Measurements from ENCODE around the gene SUPT16H.
"Not testable (repeated sequence)": the region's sequence is repeated elsewhere in the genome, so short reads cannot be mapped to it uniquely, and the experiment has no call there.

The SUPT16H gene

GRCh38 chr14:21356511-21356910 lies 27.3 kb downstream of the SUPT16H start:
- DNase-seq, result no peak

DNA sequence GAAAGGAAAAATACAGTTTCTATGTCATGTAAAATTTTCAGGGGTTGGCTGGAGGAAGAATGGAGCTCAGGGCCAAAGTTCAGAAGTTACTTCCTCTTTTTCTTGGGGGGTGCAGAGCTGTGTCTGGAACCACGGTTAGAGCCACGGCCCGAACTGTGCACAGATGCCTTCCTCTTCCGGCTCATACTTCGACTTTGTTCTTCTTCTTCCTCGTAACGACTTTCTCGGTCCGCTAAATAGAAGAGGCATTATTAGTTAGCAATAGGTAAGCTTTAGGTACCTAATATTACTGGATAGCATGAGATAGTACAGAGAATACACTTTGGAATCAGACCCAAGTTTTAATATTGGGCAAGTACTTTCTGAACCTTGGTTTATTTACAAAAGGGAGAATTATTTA lies 31.2 kb downstream of the SUPT16H start:
- no peak for DNase-seq

DNA sequence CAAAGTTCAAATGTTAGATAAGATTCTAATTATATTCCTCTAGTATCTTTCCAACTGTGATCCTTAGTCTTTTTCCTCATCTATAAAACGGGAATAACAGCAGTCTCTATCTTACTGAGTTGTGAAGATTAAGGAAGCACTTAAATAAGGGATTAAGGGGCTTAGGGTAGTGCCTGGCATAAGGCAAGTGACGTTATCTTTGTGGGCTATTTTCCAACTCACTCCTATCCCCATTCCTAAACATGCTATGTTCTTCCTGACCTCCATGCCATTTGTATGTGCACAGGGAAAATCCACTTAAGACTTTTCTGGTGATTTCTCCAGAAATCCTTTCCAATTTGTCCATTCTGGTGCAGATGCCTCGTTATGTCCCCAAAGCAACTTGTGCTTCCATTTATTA lies 33.3 kb downstream of the SUPT16H start:
- DNase-seq, result no peak

DNA sequence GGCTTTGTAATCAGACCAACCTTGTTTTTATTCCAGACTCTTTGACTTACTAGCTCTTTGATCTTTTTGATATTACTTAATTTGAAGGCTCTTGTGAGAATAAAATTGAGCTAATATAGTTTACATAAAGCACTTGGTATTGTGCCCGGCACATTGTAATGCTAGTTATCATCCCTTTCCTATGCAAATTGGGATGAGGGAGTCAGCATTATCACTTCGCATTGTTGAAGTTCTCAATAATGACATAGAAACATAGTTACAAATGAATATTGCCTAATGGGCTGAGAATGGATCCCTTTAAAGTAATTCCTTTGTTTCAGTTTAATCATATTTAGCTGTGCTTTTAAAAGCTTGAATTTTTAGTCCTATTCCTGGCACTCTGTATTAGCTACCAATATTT lies 36.6 kb downstream of the SUPT16H start:
- no peak for DNase-seq

GRCh38 chr14:21346532-21347135 lies 37.2 kb downstream of the SUPT16H start:
- DNase-seq, result no peak

- no peak for DNase-seq
Measured at GRCh38 chr14:21343035-21343794, 40.6 kb downstream of the SUPT16H start.

DNA sequence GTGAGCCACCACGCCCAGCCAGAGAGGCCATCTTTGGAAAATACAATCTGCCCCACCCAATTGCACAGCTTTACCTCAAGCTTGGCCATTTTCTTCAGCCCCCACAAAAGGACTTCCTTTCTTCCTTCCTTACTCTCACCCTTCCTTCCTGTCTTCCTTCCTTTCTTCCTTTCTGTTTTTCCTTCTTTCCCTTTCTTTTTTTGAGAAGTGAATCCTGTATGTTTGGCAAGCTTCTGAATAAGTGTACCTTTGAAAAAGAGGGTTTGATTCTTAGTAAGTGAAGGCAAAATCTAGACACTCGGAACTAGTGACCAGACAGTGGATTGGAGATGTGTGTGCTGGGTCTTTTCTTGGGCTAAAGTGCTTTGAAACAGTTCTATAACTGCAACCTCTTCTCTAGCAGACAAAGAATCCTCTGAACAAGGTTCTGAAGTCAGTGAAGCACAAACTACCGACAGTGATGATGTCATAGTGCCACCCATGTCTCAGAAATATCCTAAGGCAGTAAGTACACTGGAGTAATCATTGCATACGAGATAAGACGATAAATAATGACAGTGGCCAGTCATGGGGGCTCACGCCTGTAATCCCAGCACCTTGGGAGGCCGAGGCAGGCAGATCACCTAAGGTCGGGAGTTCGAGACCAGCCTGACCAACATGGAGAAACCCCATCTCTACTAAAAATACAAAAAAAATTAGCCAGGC lies 49.5 kb downstream of the SUPT16H start:
- DNase-seq, result peak; percentile 32

GRCh38 chr14:21332950-21333349 lies 50.9 kb downstream of the SUPT16H start:
- DNase-seq, result no peak

- DNase-seq, result no peak
Measured at GRCh38 chr14:21326972-21327371, 56.8 kb downstream of the SUPT16H start.

DNA sequence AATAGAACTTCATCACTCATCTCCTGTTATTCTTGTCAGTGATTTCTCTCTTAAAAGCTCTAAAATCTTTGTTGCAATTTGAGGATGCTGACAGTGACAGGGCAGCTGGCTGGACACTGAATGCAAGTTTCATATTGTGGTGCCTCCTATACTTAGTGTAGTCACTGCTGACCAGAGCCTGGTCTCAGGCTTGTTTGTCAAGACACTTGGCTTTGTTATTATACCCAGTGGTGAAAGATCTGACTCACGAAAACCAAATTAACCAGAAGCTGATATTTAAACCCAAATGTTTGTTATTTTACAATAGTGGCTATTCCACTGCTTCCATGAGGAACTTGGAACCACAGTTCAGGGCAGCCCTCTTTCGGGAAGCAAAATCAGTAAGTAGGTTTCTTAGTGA lies 61.1 kb downstream of the SUPT16H start:
- no peak for DNase-seq

DNA sequence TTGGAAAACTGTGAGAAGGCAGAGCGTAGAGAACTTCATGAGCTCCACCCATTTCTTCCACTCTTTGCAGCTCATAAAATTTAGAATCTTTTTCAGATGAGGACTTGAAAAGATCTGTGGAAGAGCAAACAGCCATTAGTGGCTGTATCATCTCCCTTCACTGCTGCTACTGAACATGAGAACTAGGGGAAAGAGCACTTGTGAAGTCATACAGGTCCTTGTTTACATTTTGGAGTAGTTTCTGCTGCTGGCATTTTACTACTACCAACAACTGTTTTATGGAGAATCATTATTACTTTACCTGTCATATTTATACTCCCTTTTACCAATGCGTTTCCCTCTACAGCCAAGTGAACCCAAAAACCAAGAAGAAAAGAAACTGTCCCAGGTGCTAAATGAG lies 62.9 kb downstream of the SUPT16H start:
- DNase-seq, result no peak

DNA sequence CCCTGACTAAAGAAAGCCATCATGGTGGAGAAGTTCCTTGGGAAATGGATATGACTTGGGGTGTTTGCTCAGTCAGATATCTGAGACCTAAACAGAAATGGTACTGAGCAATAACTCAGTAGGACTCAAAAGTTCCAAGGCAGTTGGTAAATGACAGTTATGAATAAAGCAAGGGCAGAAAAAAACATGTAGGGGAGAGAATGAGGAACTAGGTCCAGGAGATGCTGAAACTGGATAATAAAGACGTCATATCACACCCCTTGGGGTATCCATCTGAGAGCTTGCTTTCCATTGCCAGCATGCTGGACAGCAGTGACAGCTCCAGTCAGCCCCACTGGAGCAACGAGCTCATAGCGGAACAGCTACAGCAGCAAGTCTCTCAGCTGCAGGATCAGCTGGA lies 66.4 kb downstream of the SUPT16H start:
- no peak for DNase-seq

GRCh38 chr14:21313512-21313911 lies 70.3 kb downstream of the SUPT16H start:
- DNase-seq, result no peak

GRCh38 chr14:21311614-21312013 lies 72.2 kb downstream of the SUPT16H start:
- no peak for DNase-seq

- DNase-seq, result no peak
Measured at GRCh38 chr14:21309956-21310355, 73.9 kb downstream of the SUPT16H start.

- DNase-seq, result no peak
Measured at GRCh38 chr14:21309238-21309636, 74.6 kb downstream of the SUPT16H start.

DNA sequence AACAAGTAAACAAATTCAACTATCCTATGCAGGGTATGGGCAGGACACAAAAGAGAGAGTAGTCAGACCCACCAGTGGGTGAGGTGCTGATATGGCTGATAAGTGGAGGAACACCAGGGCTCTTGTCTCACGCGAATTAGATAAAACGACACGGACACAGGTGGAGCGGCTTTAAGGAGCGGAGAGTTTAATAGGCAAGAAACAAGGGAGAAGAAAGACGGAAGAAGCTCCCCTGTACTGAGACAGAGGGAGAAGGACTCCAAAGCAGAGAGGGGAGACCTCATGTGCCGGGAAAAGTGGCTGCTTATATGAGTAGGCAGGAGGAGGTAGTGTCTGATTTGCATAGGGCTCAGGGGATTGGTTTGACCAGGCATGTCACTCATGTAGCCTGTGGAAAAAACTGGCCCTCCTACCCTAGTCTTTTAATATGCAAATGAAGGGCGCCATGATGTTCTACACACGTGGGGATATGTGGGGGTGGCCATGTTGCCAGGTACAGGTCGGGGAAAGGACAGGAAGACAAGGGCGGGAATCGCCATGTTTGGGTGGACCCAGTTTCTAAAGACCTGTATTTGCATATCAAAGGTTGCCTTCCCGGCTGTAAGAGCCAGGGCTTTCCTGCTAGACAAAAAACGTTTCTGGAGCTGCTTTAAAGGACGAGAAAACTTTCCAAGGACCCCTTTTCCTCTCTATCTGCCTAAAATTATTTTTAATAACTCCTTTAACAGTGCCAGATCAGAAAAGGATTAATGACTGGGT lies 75.2 kb downstream of the SUPT16H start:
- peak; percentile 98 for DNase-seq

DNA sequence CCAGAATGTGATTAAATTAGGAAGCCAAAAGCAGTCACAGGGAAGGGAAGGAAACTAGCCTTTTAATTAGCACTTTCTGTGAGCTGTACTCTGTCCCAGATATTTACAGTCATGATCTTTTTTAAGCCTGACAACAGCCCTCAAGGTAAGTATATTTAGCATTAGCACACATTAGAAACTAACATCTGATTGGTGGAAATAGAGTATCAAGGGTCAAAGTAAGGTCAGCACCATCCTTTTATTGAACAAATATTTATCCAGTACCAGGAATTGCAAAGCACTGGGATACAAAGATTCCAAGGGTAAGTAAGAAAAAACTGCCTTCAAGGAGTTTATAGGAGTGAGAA lies 75.7 kb downstream of the SUPT16H start:
- no peak for DNase-seq

GRCh38 chr14:21307637-21308036 lies 76.2 kb downstream of the SUPT16H start:
- DNase-seq, result no peak

- DNase-seq, result not testable (repeated sequence)
Measured at GRCh38 chr14:21302836-21303140, 81.0 kb downstream of the SUPT16H start.

DNA sequence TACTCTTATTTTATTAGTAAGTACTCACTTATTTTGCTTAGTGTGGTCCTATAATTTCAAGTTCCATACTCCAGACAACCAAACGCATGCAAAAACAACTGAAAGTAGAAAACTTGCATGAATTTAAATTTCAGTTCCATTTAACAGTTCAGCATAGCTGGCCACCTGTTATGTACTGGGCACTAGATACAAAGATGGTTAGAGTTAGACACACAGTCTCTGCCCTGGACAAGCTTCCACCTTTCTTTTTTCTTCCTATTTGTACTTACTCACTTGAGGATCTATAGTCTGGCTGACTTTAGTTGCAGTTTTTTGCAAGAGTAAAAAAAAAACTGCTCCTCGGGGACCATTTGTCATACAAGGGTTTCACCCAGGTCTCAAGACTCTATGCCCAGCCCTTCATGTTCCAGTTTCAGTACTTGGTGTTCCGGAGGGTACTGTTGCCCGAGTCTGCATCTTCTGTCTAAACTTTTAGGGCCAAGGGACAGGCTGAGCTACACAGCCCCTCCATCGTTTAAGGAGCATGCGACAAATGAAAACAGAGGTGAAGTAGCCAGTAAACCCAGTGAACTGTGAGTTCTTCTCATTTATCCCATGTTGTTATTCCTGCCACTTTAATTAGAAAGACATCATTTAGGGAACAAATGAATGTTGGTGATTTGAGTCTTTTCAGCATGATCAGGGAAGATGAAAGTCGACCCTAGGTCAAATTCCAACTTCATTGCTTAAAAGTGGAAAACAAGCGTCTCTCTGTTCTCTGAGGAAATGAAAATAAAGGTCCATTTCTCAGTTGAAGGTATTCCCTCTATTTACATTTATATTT lies 81.6 kb downstream of the SUPT16H start:
- no peak for DNase-seq
